Measurements from ENCODE around the gene TFAP2E.
A peak's percentile ranks its signal among the peaks of the same experiment; 100 is the strongest.
"Not testable (repeated sequence)": the region's sequence is repeated elsewhere in the genome, so short reads cannot be mapped to it uniquely, and the experiment has no call there.

TFAP2E gene

GRCh38 chr1:35577071-35577998, 4.2 kb downstream of the TFAP2E start:
- TF ChIP-seq, protein P1, sequence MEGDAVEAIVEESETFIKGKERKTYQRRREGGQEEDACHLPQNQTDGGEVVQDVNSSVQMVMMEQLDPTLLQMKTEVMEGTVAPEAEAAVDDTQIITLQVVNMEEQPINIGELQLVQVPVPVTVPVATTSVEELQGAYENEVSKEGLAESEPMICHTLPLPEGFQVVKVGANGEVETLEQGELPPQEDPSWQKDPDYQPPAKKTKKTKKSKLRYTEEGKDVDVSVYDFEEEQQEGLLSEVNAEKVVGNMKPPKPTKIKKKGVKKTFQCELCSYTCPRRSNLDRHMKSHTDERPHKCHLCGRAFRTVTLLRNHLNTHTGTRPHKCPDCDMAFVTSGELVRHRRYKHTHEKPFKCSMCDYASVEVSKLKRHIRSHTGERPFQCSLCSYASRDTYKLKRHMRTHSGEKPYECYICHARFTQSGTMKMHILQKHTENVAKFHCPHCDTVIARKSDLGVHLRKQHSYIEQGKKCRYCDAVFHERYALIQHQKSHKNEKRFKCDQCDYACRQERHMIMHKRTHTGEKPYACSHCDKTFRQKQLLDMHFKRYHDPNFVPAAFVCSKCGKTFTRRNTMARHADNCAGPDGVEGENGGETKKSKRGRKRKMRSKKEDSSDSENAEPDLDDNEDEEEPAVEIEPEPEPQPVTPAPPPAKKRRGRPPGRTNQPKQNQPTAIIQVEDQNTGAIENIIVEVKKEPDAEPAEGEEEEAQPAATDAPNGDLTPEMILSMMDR (IDR thresholded peaks at IDR 0.05; ENCODE audit: control extremely low read depth, extremely low read depth, low read depth, missing control alignments), result no peak
- DNase-seq (ENCODE audit: extremely low spot score), result peak; percentile 69
- POLR2A ChIA-PET, result no interaction called here
- CTCF ChIA-PET, result interaction anchor here (1.1 to 3.7 kb wide), 8 partner anchors 9 to 149 kb away, joined by 3 to 29 read pairs (median 6); no protein-coding TSS in a partner anchor

GRCh38 chr1:35580949-35581388, 7.9 kb downstream of the TFAP2E start:
- POLR2A ChIA-PET, result no interaction called here
- no peak for DNase-seq (ENCODE audit: extremely low spot score)
- TF ChIP-seq, protein P1 (IDR thresholded peaks at IDR 0.05; ENCODE audit: control extremely low read depth, extremely low read depth, low read depth, missing control alignments), result no peak
- CTCF ChIA-PET, result interaction anchor here (2.8 to 3.7 kb wide), 2 partner anchors 13 to 134 kb away, joined by 11 to 23 read pairs; no protein-coding TSS in a partner anchor

DNA sequence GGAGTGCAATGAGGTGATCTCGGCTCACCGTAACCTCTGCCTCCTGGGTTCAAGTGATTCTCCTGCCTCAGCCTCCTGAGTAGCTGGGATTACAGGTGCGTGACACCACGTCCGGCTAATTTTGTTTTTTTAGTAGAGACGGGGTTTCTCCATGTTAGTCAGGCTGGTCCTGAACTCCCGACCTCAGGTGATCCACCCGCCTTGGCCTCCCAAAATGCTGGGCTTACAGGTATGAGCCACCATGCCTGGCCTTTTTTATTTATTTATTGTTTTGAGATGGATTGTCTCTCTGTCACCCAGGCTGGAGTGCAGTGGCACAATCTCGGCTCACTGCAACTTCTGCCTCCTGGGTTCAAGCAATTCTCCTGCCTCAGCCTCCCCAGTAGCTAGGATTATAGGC, 8.5 kb downstream of the TFAP2E start:
- CTCF ChIA-PET, result interaction anchor here (2.8 kb wide), 1 partner anchor 13 kb away, joined by 11 read pairs; no protein-coding TSS in a partner anchor
- DNase-seq (ENCODE audit: extremely low spot score); POLR2A ChIA-PET: not testable (repeated sequence)

DNA sequence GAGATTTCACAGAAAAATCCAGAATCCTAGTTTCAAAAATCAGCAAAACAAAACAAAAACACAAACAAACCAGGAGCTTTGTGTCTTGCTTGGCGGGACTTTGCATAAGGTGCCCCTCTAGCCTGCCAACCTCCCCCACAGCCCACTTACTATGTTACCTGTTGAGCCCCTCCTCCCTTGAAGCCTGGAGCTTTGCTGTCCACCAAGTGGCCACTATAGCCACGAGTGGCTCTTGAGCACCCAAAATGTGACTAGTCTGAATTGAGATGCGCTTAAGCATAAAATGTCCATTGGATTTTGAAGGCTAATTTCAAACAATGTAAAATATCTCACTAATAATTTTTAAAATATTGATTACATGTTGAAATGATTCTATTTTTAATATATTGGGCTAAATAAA, 12.2 kb downstream of the TFAP2E start:
- TF ChIP-seq, protein P1 (IDR thresholded peaks at IDR 0.05; ENCODE audit: control extremely low read depth, extremely low read depth, low read depth, missing control alignments), result no peak
- ChIA-PET POLR2A (no interaction called here), CTCF (interaction anchor here (1.0 to 1.4 kb wide), 3 partner anchors 8 to 17 kb away, joined by 3 to 6 read pairs (median 6); partner anchors contain the start of gene TFAP2E)
- DNase-seq (ENCODE audit: extremely low spot score), result no peak

GRCh38 chr1:35585805-35586204, 12.7 kb downstream of the TFAP2E start:
- DNase-seq (ENCODE audit: extremely low spot score); POLR2A ChIA-PET: not testable (repeated sequence)
- CTCF ChIA-PET, result interaction anchor here (0.8 kb wide), 1 partner anchor 15 kb away, joined by 3 read pairs; no protein-coding TSS in a partner anchor

DNA sequence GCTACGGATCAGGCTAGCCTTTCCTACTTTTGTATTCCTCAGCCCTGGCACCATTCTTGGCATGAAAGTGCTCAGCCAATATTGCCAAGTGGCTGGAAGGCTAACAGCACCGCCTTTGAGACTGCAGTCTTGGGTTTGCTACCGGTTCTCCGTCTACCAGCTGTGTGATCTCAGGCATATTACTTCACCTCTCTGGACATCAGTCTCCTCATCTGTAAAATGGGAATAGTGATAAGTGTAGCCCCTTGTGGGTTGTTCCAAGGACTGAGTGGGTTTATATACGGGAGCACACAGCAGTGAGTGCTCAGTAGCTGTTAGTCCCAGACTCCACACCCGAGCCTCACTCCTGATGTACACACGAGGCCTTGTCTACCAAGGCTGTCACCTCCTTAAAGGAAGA, 13.7 kb downstream of the TFAP2E start:
- ChIA-PET CTCF (no interaction called here), POLR2A (no interaction called here)
- no peak for DNase-seq (ENCODE audit: extremely low spot score)
- TF ChIP-seq, protein P1 (IDR thresholded peaks at IDR 0.05; ENCODE audit: control extremely low read depth, extremely low read depth, low read depth, missing control alignments), result no peak

GRCh38 chr1:35587736-35588135, 14.6 kb downstream of the TFAP2E start:
- TF ChIP-seq, protein P1 (IDR thresholded peaks at IDR 0.05; ENCODE audit: control extremely low read depth, extremely low read depth, low read depth, missing control alignments), result no peak
- POLR2A ChIA-PET, result no interaction called here
- no peak for DNase-seq (ENCODE audit: extremely low spot score)
- CTCF ChIA-PET, result interaction anchor here (1.5 kb wide), 1 partner anchor 126 kb away, joined by 3 read pairs; no protein-coding TSS in a partner anchor

All from GM10248 (cell line).